OCI-LY3 (cell line): ENCODE measurements around the gene ADIPOR2.

Source experiments
- EZH2phosphoT487 ChIP-seq: fragments of 200-600 bp; shearing (Covaris generic); IDR thresholded peaks from 2 replicates; pipeline ENCODE4 v1.6.1; 2018; ENCODE audit warnings: antibody characterized with exemption, mixed run types, low read depth
- TF ChIP-seq, protein P1 (sequence below): fragments of 200-600, 300-600 bp; sonication (generic); IDR thresholded peaks from 2 replicates; pipeline ENCODE4 v1.5.1; 2014; ENCODE audit warnings: antibody characterized with exemption, low read length, low read depth

DNA sequence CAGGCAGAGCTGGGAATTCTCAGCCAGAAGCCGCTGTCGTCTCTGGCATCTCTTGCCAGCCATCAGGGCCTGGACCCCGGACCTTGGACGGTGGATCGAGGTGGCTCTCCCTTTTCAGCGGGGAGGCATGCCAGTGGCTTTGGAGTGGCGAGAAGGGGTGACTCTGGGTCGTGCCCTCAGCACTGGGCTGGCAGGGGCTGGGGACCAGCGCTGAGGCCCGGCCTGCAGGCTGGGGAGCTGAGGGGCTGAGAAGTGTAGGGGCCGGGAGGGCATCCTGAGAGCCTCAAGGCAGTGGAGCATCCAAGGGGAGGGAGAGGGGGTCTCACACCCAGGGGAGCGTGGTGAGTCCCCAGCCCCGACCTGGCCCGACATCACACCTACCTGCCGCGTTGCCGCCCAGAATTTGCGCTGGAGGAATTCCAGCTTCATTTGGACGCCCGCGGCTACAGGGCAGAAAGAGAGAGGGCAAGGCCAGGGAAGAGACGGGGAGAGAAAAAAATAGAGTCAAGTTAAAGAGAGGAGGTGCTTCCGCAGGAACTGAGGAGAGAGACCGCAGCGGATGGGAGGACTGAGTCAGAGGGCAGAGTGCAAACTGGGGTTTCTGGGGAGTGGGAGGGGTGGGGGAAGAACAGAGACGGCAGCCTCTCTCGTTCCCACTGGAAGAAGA, 120.5 kb downstream of the ADIPOR2 start:
- TF ChIP-seq, protein P1, sequence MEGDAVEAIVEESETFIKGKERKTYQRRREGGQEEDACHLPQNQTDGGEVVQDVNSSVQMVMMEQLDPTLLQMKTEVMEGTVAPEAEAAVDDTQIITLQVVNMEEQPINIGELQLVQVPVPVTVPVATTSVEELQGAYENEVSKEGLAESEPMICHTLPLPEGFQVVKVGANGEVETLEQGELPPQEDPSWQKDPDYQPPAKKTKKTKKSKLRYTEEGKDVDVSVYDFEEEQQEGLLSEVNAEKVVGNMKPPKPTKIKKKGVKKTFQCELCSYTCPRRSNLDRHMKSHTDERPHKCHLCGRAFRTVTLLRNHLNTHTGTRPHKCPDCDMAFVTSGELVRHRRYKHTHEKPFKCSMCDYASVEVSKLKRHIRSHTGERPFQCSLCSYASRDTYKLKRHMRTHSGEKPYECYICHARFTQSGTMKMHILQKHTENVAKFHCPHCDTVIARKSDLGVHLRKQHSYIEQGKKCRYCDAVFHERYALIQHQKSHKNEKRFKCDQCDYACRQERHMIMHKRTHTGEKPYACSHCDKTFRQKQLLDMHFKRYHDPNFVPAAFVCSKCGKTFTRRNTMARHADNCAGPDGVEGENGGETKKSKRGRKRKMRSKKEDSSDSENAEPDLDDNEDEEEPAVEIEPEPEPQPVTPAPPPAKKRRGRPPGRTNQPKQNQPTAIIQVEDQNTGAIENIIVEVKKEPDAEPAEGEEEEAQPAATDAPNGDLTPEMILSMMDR: no peak
- no peak for TF ChIP-seq EZH2phosphoT487
